Measurements from ENCODE around the gene TM2D3. TPM values are rescaled to one million over a fixed set of nuclear protein-coding genes. Genes with fewer than 3 reads are reported as not detected.

The TM2D3 gene
- total RNA-seq, 1 donor from 2014 or later = 55.3 TPM

DNA sequence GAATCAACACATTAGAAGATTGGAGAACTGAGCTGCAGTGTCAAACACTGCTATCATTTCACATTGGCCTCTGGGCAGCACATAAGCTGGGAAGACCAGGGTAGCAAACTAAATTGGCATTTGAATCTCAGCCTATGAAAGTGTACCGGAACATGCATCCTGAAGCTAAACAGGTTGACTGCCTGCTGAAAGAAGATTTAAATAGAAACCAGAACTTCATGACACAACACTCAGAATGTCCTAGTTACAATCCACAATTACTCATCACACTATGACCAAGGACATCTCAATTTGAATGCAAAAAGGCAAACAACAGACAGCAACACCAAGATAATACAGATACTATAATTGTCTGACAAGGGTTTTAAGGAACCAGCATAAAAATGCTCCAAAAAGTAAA lies 26.2 kb downstream of the TM2D3 start:
- DNase-seq (ENCODE audit: extremely low spot score, unreplicated experiment) = no peak
- no peaks in the 10 kb centered on the region for H3K27me3 Mint-ChIP-seq (ENCODE audit: unreplicated experiment)
- no peak overlapping the region for H3K4me3 Mint-ChIP-seq (ENCODE audit: unreplicated experiment)
- peaks cover 14% of the 10 kb centered on the region for H3K9me3 Mint-ChIP-seq (ENCODE audit: unreplicated experiment)
- peaks cover 26% of the 10 kb centered on the region for H3K36me3 Mint-ChIP-seq (ENCODE audit: unreplicated experiment)
- no peak overlapping the region for H3K27ac Mint-ChIP-seq (ENCODE audit: unreplicated experiment)
- TF ChIP-seq CTCF (IDR thresholded peaks at IDR 0.05) = no peak
- no peaks in the 10 kb centered on the region for H3K4me1 Mint-ChIP-seq (ENCODE audit: unreplicated experiment)

DNA sequence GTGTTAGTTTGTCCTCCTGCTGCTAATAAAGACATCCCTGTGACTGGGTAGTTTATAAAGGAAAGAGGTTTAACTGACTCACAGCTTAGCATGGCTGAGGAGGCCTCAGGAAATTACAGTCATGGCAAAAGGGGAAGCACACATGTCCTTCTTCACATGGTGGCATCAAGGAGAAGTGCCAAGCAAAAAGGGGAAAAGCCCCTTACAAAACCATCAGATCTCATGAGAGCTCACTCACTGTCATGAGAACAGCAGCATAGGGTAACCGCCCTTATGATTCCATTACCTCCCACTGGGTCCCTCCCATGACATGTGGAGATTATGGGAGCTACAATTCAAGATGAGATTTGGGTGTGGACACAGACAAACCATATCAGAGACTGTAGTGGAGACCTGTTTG lies 27.0 kb downstream of the TM2D3 start:
- H3K9me3 Mint-ChIP-seq (ENCODE audit: unreplicated experiment) = peaks cover 14% of the 10 kb centered on the region
- H3K27me3 Mint-ChIP-seq (ENCODE audit: unreplicated experiment) = no peaks in the 10 kb centered on the region
- DNase-seq (ENCODE audit: extremely low spot score, unreplicated experiment) = no peak
- H3K4me3 Mint-ChIP-seq (ENCODE audit: unreplicated experiment) = no peak overlapping the region
- TF ChIP-seq CTCF (IDR thresholded peaks at IDR 0.05) = no peak
- no peaks in the 10 kb centered on the region for H3K4me1 Mint-ChIP-seq (ENCODE audit: unreplicated experiment)
- no peak overlapping the region for H3K27ac Mint-ChIP-seq (ENCODE audit: unreplicated experiment)
- peaks cover 26% of the 10 kb centered on the region for H3K36me3 Mint-ChIP-seq (ENCODE audit: unreplicated experiment)

DNA sequence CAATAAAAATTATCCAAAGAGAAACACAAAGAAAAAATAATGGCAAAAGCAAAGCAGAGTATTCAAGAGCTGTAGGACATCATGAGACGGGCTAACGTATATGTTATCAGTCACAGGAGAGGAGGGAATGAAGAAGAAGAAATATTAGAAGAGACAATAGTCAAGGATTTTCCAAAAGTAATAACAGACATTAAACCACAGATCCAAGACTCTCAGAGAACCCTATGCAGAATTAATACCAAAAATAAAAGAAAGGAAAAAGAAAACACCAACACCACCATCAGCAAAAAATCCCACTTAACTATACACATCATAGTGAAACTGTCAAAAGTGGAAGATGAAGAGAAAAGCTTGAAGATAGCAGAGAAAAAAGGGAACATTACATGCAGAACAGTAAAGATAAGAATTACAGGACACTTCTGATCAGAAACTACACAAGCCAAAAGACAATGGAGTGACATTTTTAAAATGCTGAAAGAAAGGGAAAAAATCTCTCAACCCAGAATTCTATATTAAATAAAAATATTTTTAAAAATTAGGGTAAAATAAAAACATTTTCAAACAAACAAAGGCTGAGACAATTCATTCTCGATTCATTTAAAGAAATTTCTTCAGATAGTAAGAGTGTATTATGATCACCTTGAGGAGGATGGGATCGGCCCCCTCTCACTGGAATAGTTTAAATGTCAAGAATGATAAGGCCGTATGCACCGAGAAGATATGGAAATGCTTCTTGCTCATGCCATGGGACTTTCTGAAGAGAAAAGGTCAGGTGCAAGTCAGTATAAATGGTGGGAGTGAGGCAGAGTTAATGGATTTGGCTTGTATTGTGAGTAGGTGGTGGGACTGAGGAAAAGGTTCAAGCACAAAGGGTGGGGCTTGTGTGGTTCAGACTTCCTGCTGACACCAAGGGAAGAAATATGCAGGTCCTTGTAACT lies 28.5 kb downstream of the TM2D3 start:
- Mint-ChIP-seq H3K4me3 (ENCODE audit: unreplicated experiment) (no peak overlapping the region), H3K4me1 (ENCODE audit: unreplicated experiment) (no peaks in the 10 kb centered on the region), H3K27ac (ENCODE audit: unreplicated experiment) (no peak overlapping the region), H3K36me3 (ENCODE audit: unreplicated experiment) (peaks cover 26% of the 10 kb centered on the region), H3K9me3 (ENCODE audit: unreplicated experiment) (peaks cover 14% of the 10 kb centered on the region), H3K27me3 (ENCODE audit: unreplicated experiment) (no peaks in the 10 kb centered on the region)
- no peak for TF ChIP-seq CTCF (IDR thresholded peaks at IDR 0.05)
- no peak for DNase-seq (ENCODE audit: extremely low spot score, unreplicated experiment)

DNA sequence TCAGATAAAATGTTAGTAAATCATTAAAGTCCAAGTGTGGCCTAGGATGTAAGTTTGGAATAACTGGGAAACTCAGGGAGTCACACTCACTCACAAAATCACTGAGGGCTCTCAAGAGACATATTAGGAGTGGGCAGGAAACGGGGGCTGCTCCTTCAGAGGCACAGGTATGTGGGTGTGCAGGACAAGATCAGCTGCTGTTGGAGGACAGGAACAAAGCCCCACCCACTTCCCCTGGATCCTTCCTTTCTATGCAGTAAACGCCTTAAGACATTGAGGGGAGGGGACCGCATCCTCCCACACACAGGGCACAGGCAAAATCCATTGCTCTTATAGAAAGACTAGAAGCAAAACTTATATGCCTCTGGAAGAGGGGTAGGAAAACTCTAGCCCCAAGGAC lies 30.2 kb downstream of the TM2D3 start:
- Mint-ChIP-seq H3K27ac (ENCODE audit: unreplicated experiment) (no peak overlapping the region), H3K9me3 (ENCODE audit: unreplicated experiment) (peaks cover 14% of the 10 kb centered on the region), H3K4me1 (ENCODE audit: unreplicated experiment) (no peaks in the 10 kb centered on the region), H3K36me3 (ENCODE audit: unreplicated experiment) (peaks cover 26% of the 10 kb centered on the region), H3K4me3 (ENCODE audit: unreplicated experiment) (no peak overlapping the region), H3K27me3 (ENCODE audit: unreplicated experiment) (no peaks in the 10 kb centered on the region)
- DNase-seq (ENCODE audit: extremely low spot score, unreplicated experiment) = no peak
- TF ChIP-seq CTCF (IDR thresholded peaks at IDR 0.05) = no peak

GRCh38 chr15:101620671-101621070 lies 31.5 kb downstream of the TM2D3 start:
- Mint-ChIP-seq H3K9me3 (ENCODE audit: unreplicated experiment) (peaks cover 14% of the 10 kb centered on the region), H3K4me1 (ENCODE audit: unreplicated experiment) (peaks cover 12% of the 10 kb centered on the region), H3K27me3 (ENCODE audit: unreplicated experiment) (no peaks in the 10 kb centered on the region), H3K27ac (ENCODE audit: unreplicated experiment) (no peak overlapping the region), H3K4me3 (ENCODE audit: unreplicated experiment) (no peak overlapping the region), H3K36me3 (ENCODE audit: unreplicated experiment) (peaks cover 22% of the 10 kb centered on the region)
- no peak for TF ChIP-seq CTCF (IDR thresholded peaks at IDR 0.05)
- DNase-seq (ENCODE audit: extremely low spot score, unreplicated experiment) = no peak
